Gastrocnemius medialis (tissue), 4 donors: ENCODE measurements around the gene ADSL. TPM values are rescaled to one million over a fixed set of nuclear protein-coding genes. Genes with fewer than 3 reads are reported as not detected.

Source experiments
- ATAC-seq, 2 donors: fragments of 150-250 bp; one replicate each; pipeline ENCODE4 v1.9.1; 2016
- DNase-seq, 2 donors: peaks; one replicate each; pipeline ENCODE4 v3.0.0-alpha.2; 2019
- H3K27ac ChIP-seq, 4 donors: fragments of 200-600 bp; sonication (generic); 1 replicate in 1 of 4; 2 replicates in 3 of 4; pipeline ENCODE4 v1.5.1; 2016 to 2018; ENCODE audit warnings: mild to moderate bottlenecking in 2 of 4, moderate library complexity in 1 of 4
- H3K27me3 ChIP-seq, 3 donors: fragments of 200-600 bp; sonication (generic) in 2 of 3; 1 replicate in 1 of 3; 2 replicates in 2 of 3; pipeline versions ENCODE4 v1.5.1 to v1.6.0; 2016 to 2019; ENCODE audit warnings: mild to moderate bottlenecking in 1 of 3, moderate library complexity in 1 of 3
- H3K36me3 ChIP-seq, 2 donors: fragments of 200-600 bp; sonication (generic) in 1 of 2; one replicate each; pipeline ENCODE4 v1.5.1; 2017 to 2018
- H3K4me1 ChIP-seq, 2 donors: fragments of 200-600 bp; sonication (generic) in 1 of 2; one replicate each; pipeline ENCODE4 v1.5.1; 2016 to 2017; ENCODE audit warnings: mild to moderate bottlenecking in 2 of 2
- H3K4me3 ChIP-seq, 4 donors: fragments of 200-600 bp; sonication (generic) in 3 of 4; 1 replicate in 1 of 4; 2 replicates in 3 of 4; pipeline ENCODE4 v1.5.1; 2016 to 2019; ENCODE audit warnings: mild to moderate bottlenecking in 2 of 4
- H3K9me3 ChIP-seq, 3 donors: fragments of 200-600 bp; sonication (generic) in 2 of 3; 1 replicate in 1 of 3; 2 replicates in 2 of 3; pipeline ENCODE4 v1.5.1; 2016 to 2019
- CTCF ChIP-seq, 5 experiments: fragments of 450-650 bp in 3 of 5; fragments of 200-600 bp in 2 of 5; sonication (generic) in 2 of 5; IDR thresholded peaks in 4 of 5; conservative IDR thresholded peaks in 1 of 5; 1 replicate in 4 of 5; 2 replicates in 1 of 5; pipeline ENCODE4 v1.5.1; 2016 to 2019; ENCODE audit warnings: antibody characterized with exemption in 5 of 5, mild to moderate bottlenecking in 3 of 5, moderate library complexity in 3 of 5
- POLR2A ChIP-seq, 2 donors: fragments of 450-650 bp; IDR thresholded peaks; one replicate each; pipeline ENCODE4 v1.6.1; 2017; ENCODE audit warnings: antibody characterized with exemption in 2 of 2, mild to moderate bottlenecking in 2 of 2, moderate library complexity in 2 of 2
- in situ Hi-C, 4 donors: fragments of 200-750 bp; cut with MboI; loops; one replicate each; pipeline versions ENCODE4 v1.15.0 to v1.8.0; 2017; ENCODE audit warnings: low sequenced_read_pairs in 4 of 4
- intact Hi-C: fragments of 100-400 bp; cut with DNase I; formaldehyde crosslinking; loops from one replicate; pipeline ENCODE4 v1.15.1; 2023; ENCODE audit warnings: low total_unique reads
- total RNA-seq, 4 donors: library from RNA; depleted of rRNA; stranded (reverse); fragments of >200 nt; gene quantifications; one replicate each; pipeline versions ENCODE4 v1.1.0 to v1.2.3, GENCODE V29; 2016

The ADSL gene
- total RNA-seq, 4 donors from 2014 or later, result 249 to 283 (median 262) TPM

GRCh38 chr22:40385036-40385782 lies 38.9 kb downstream of the ADSL start:
- Histone ChIP-seq H3K27ac (no peak overlapping the region), H3K4me3 (no peak overlapping the region), H3K4me1 (no peaks in the 10 kb centered on the region), H3K9me3 (no peaks in the 10 kb centered on the region), H3K27me3 (no peaks in the 10 kb centered on the region), H3K36me3 (no peaks in the 10 kb centered on the region)
- intact Hi-C loops (no loop called here), in situ Hi-C loops (no loop called here)
- TF ChIP-seq POLR2A (IDR thresholded peaks at IDR 0.05) (no peak), CTCF (IDR thresholded peaks at IDR 0.05 in 4 of 5, conservative IDR thresholded peaks at IDR 0.05 in 1 of 5) (no peak)
- no peak for DNase-seq
- ATAC-seq, result no peak

GRCh38 chr22:40387746-40388145 lies 41.4 kb downstream of the ADSL start:
- in situ Hi-C loops, result no loop called here
- Histone ChIP-seq H3K27ac (no peak overlapping the region), H3K4me1 (no peaks in the 10 kb centered on the region), H3K4me3 (no peak overlapping the region), H3K9me3 (no peaks in the 10 kb centered on the region), H3K36me3 (no peaks in the 10 kb centered on the region), H3K27me3 (no peaks in the 10 kb centered on the region)
- DNase-seq, result no peak
- no peak for TF ChIP-seq CTCF (IDR thresholded peaks at IDR 0.05 in 4 of 5, conservative IDR thresholded peaks at IDR 0.05 in 1 of 5)
- no peak for TF ChIP-seq POLR2A (IDR thresholded peaks at IDR 0.05)
- no peak for ATAC-seq
- intact Hi-C loops, result no loop called here

GRCh38 chr22:40388231-40388630 lies 41.9 kb downstream of the ADSL start:
- no peak overlapping the region for H3K4me3 ChIP-seq
- no peak for ATAC-seq
- no peaks in the 10 kb centered on the region for H3K36me3 ChIP-seq
- intact Hi-C loops, result no loop called here
- H3K9me3 ChIP-seq, result no peaks in the 10 kb centered on the region
- no peaks in the 10 kb centered on the region for H3K4me1 ChIP-seq
- DNase-seq, result no peak
- H3K27me3 ChIP-seq, result no peaks in the 10 kb centered on the region
- in situ Hi-C loops, result no loop called here
- H3K27ac ChIP-seq, result no peak overlapping the region
- TF ChIP-seq POLR2A (IDR thresholded peaks at IDR 0.05) (no peak), CTCF (IDR thresholded peaks at IDR 0.05 in 4 of 5, conservative IDR thresholded peaks at IDR 0.05 in 1 of 5) (no peak)

GRCh38 chr22:40391417-40391816 lies 45.1 kb downstream of the ADSL start:
- no peak for ATAC-seq
- Histone ChIP-seq H3K36me3 (no peaks in the 10 kb centered on the region), H3K9me3 (no peaks in the 10 kb centered on the region), H3K27me3 (no peaks in the 10 kb centered on the region), H3K4me1 (no peaks in the 10 kb centered on the region), H3K27ac (no peak overlapping the region), H3K4me3 (no peak overlapping the region)
- no peak for TF ChIP-seq CTCF (IDR thresholded peaks at IDR 0.05 in 4 of 5, conservative IDR thresholded peaks at IDR 0.05 in 1 of 5)
- no peak for TF ChIP-seq POLR2A (IDR thresholded peaks at IDR 0.05)
- intact Hi-C loops (no loop called here), in situ Hi-C loops (no loop called here)
- no peak for DNase-seq

GRCh38 chr22:40392618-40393017 lies 46.3 kb downstream of the ADSL start:
- Histone ChIP-seq H3K4me3 (no peak overlapping the region), H3K27ac (no peak overlapping the region), H3K9me3 (no peaks in the 10 kb centered on the region), H3K27me3 (no peaks in the 10 kb centered on the region), H3K36me3 (no peaks in the 10 kb centered on the region), H3K4me1 (peaks cover 0 to 5% of the 10 kb centered on the region in 2 donors)
- intact Hi-C loops (no loop called here), in situ Hi-C loops (no loop called here)
- DNase-seq (no peak), ATAC-seq (no peak)
- TF ChIP-seq CTCF (IDR thresholded peaks at IDR 0.05 in 4 of 5, conservative IDR thresholded peaks at IDR 0.05 in 1 of 5) (no peak), POLR2A (IDR thresholded peaks at IDR 0.05) (no peak)
